Muscle of leg (tissue), 11 donors: ENCODE data around the gene FLNB. TPM values are rescaled to one million over a fixed set of nuclear protein-coding genes. Genes with fewer than 3 reads are reported as not detected.
A peak's percentile ranks its signal among the peaks of the same experiment; 100 is the strongest.
"Not testable (repeated sequence)": the region's sequence is repeated elsewhere in the genome, so short reads cannot be mapped to it uniquely, and the experiment has no call there.

Experiments
- DNase-seq: peaks from one replicate; pipeline ENCODE4 v3.0.0; 2013
- H3K27ac ChIP-seq: one replicate; pipeline ENCODE4 v1.5.1; 2013; ENCODE audit warnings: mild to moderate bottlenecking, low read length, control low read depth
- H3K27me3 ChIP-seq: one replicate; pipeline ENCODE4 v1.6.1; 2013; ENCODE audit warnings: low read length; ENCODE audit not compliant: control insufficient read depth, insufficient read depth
- H3K36me3 ChIP-seq: one replicate; pipeline ENCODE4 v1.6.1; 2013; ENCODE audit warnings: low read length; ENCODE audit not compliant: control insufficient read depth, insufficient read depth
- H3K4me1 ChIP-seq: one replicate; pipeline ENCODE4 v1.6.1; 2013; ENCODE audit warnings: low read length; ENCODE audit not compliant: control insufficient read depth, insufficient read depth
- H3K4me3 ChIP-seq: one replicate; pipeline ENCODE4 v1.5.1; 2013; ENCODE audit warnings: low read length, control low read depth
- H3K9me3 ChIP-seq: replicated peaks from 2 replicates; pipeline ENCODE4 v1.6.1; 2013; ENCODE audit warnings: low read depth, low read length; ENCODE audit not compliant: control insufficient read depth
- WGBS: methylation state at CpG from one replicate; pipeline ENCODE4 v1.1.5; 2013; ENCODE audit warnings: missing lambda C conversion rate; ENCODE audit not compliant: insufficient coverage; 5-methylcytosine and 5-hydroxymethylcytosine counted together
- polyA plus RNA-seq, 8 donors: library from polyadenylated mRNA; unstranded; fragments of 120-200 nt; gene quantifications; one replicate each; pipeline versions ENCODE4 v1.2.1 to v1.2.3, GENCODE V29; 2013; ENCODE audit warnings: inconsistent platforms in 1 of 8, low replicate concordance in 1 of 8; ENCODE audit not compliant: insufficient read length in 8 of 8, insufficient read depth in 1 of 8
- total RNA-seq: library from RNA; stranded (reverse); fragments of 120-200 nt; gene quantifications from one replicate; pipeline ENCODE4 v1.2.4, GENCODE V29; 2013

FLNB gene
- total and polyA plus RNA-seq, 9 donors, result 44.4 to 87.1 (median 65.2) TPM

GRCh38 chr3:57980416-57980815, 27.8 kb upstream of the FLNB start:
- Histone ChIP-seq H3K4me1 (peaks cover 8% of the 10 kb centered on the region), H3K9me3 (no peaks in the 10 kb centered on the region), H3K4me3 (no peak overlapping the region), H3K27ac (no peak overlapping the region), H3K36me3 (no peaks in the 10 kb centered on the region), H3K27me3 (no peaks in the 10 kb centered on the region)
- no CpG with 5 or more reads among the region's 1 CpG for WGBS
- DNase-seq, result no peak

- no peak for DNase-seq
- no peak overlapping the region for H3K27ac ChIP-seq
- no peaks in the 10 kb centered on the region for H3K27me3 ChIP-seq
- H3K4me1 ChIP-seq, result peaks cover 8% of the 10 kb centered on the region
- WGBS, result 73% methylated on average over 4 of the region's 10 CpGs
- H3K4me3 ChIP-seq, result no peak overlapping the region
- H3K36me3 ChIP-seq, result no peaks in the 10 kb centered on the region
- no peaks in the 10 kb centered on the region for H3K9me3 ChIP-seq
Observed at GRCh38 chr3:57981483-57982087, 26.6 kb upstream of the FLNB start.

DNA sequence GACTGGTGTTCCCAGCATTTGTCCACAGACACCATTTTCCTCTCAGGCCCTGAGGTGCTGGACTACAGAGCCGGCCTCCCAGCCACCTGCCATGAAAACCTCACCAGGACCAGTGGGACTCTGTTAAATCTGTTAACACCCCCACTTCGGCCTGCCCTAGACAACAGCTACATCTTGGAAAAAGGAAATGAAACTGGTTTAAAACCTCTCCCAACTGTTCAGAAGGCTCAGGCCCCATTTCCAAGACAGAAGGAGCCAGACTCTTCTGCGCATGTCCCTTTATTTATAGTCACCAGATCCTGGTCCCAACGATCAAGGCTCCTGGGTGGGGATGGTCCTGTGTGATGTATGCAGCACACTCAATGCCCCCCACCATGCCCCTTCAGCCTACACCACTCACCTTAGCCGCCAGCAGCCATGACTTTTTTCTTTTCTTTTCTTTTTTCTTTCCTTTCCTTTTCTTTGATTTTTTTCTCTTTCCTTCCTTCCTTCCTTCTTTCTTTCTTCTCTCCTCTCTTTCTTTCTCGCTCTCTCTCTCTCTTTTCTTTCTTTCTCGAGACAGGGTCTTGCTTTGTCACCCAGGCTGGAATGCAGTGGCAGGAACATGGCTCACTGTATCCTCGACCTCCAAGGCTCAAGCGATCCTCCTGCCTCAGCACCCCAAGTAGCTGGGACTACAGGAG, 25.5 kb upstream of the FLNB start:
- H3K9me3 ChIP-seq, result no peaks in the 10 kb centered on the region
- WGBS, result 100% methylated on average over 4 of the region's 9 CpGs
- no peaks in the 10 kb centered on the region for H3K27me3 ChIP-seq
- H3K4me3 ChIP-seq, result no peak overlapping the region
- H3K36me3 ChIP-seq, result no peaks in the 10 kb centered on the region
- H3K4me1 ChIP-seq, result peaks cover 8% of the 10 kb centered on the region
- no peak overlapping the region for H3K27ac ChIP-seq
- peak; percentile 48 for DNase-seq

GRCh38 chr3:57983734-57984518, 24.3 kb upstream of the FLNB start:
- peaks cover 8% of the 10 kb centered on the region for H3K4me1 ChIP-seq
- 15% methylated on average over 5 of the region's 5 CpGs for WGBS
- peak; percentile 88 for DNase-seq
- no peaks in the 10 kb centered on the region for H3K27me3 ChIP-seq
- no peak overlapping the region for H3K27ac ChIP-seq
- H3K4me3 ChIP-seq, result no peak overlapping the region
- no peaks in the 10 kb centered on the region for H3K36me3 ChIP-seq
- H3K9me3 ChIP-seq, result no peaks in the 10 kb centered on the region

- Histone ChIP-seq H3K27ac (no peak overlapping the region), H3K36me3 (no peaks in the 10 kb centered on the region), H3K27me3 (no peaks in the 10 kb centered on the region), H3K4me1 (peaks cover 8% of the 10 kb centered on the region), H3K4me3 (no peak overlapping the region), H3K9me3 (no peaks in the 10 kb centered on the region)
- 79% methylated on average over 5 of the region's 9 CpGs for WGBS
- DNase-seq, result no peak
Observed at GRCh38 chr3:57985176-57985983, 22.8 kb upstream of the FLNB start.

DNA sequence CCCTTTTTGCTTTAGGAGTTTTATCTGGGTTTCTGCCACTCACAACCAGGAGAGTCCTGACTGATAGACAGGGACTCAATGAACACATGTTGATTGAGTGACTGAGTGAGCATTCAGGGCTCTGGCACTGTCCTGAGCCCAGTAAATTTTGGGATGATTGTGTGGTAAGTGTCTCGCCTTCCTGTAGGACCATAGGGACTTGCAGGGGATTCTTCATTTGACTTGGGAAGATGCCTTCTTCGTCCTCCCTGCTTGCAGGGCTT, 22.3 kb upstream of the FLNB start:
- Histone ChIP-seq H3K4me3 (no peak overlapping the region), H3K9me3 (no peaks in the 10 kb centered on the region), H3K27me3 (no peaks in the 10 kb centered on the region), H3K27ac (no peak overlapping the region), H3K4me1 (peaks cover 8% of the 10 kb centered on the region), H3K36me3 (no peaks in the 10 kb centered on the region)
- WGBS, result 70% methylated on average over 2 of the region's 2 CpGs
- DNase-seq, result no peak

- peaks cover 8% of the 10 kb centered on the region for H3K4me1 ChIP-seq
- no peaks in the 10 kb centered on the region for H3K9me3 ChIP-seq
- no peak overlapping the region for H3K27ac ChIP-seq
Observed at GRCh38 chr3:57986261-57986660, 22.0 kb upstream of the FLNB start.

DNA sequence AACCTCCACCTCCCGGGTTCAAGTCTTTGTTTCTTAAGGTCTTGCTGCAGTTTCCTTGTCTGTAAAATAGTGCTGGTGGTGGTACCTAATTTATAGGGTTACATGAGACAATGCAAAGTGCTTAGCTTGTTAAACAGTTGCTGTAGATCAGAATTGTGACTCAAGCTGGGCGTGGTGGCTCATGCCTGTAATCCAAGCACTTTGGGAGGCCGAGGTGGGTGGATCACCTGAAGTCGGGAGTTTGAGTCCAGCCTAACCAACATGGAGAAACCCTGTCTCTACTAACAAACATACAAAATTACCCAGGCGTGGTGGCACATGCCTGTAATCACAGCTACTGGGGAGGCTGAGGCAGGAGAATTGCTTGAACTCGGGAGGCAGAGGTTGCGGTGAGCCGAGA, 19.0 kb upstream of the FLNB start:
- H3K27me3 ChIP-seq, H3K36me3 ChIP-seq, H3K9me3 ChIP-seq, H3K27ac ChIP-seq, DNase-seq, H3K4me3 ChIP-seq, H3K4me1 ChIP-seq: not testable (repeated sequence)
- 78% methylated on average over 3 of the region's 8 CpGs for WGBS

More at GRCh38 chr3:57986261-57986660, 22.0 kb upstream of the FLNB start:
- DNase-seq, result no peak
- 100% methylated on average over 1 of the region's 4 CpGs for WGBS
- H3K4me3 ChIP-seq, result no peak overlapping the region
- H3K36me3 ChIP-seq, result no peaks in the 10 kb centered on the region
- H3K27me3 ChIP-seq, result no peaks in the 10 kb centered on the region

DNA sequence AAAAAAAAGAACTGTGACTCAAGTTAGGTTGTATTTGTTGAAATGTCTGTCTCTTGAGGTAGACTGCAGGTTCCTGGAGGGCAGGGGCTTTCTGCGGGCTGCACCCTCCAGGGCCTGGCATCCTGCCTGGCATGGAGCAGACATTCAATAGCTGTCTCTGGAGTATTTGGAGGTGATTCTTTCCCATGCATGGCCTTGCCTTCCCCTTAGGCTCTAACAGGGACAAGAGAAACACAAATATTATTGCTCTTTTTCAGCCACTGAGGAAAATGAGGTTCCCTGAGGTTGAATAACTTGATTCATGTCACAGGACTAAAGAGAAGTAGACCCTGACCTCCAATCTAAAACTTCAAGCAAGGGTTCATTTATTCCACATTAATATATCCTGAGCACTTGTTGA, 18.6 kb upstream of the FLNB start:
- WGBS, result no CpG with 5 or more reads among the region's 1 CpG
- Histone ChIP-seq H3K4me3 (no peak overlapping the region), H3K4me1 (no peaks in the 10 kb centered on the region), H3K36me3 (no peaks in the 10 kb centered on the region), H3K27ac (no peak overlapping the region), H3K27me3 (no peaks in the 10 kb centered on the region), H3K9me3 (no peaks in the 10 kb centered on the region)
- DNase-seq, result no peak
